PC-9 (cell line): ENCODE results near the gene C19orf44. TPM values are rescaled to one million over a fixed set of nuclear protein-coding genes. Genes with fewer than 3 reads are reported as not detected.

Source experiments
- BruUV-seq: library from RNA; stranded (reverse); fragments of 400-500 nt; replicated peaks from 2 replicates; lab custom pipeline; 2021; lab: Mats Ljungman, UMichigan
- CTCF ChIA-PET: fragments of 300-600 bp; sonication (Branson Sonifier 250); formaldehyde crosslinking; loops from one replicate; lab custom pipeline; 2022; ENCODE audit warnings: antibody characterized with exemption; lab: Charles Lee
- POLR2A ChIA-PET: fragments of 300-600 bp; sonication (Branson Sonifier 250); formaldehyde crosslinking; loops from one replicate; lab custom pipeline; 2022; ENCODE audit warnings: antibody characterized with exemption; ENCODE audit not compliant: unreplicated experiment; lab: Charles Lee
- DNase-seq, 2 experiments: peaks; one replicate each; pipeline versions ENCODE4 v3.0.0 to v3.0.0-alpha.2; 2015 to 2022; ENCODE audit warnings: mixed read lengths in 1 of 2
- H2AFZ ChIP-seq: fragments of 200-600 bp; sonication (generic); 2 replicates; pipeline ENCODE4 v1.8.1; 2017; ENCODE audit warnings: antibody characterized with exemption
- H3F3A ChIP-seq: fragments of 200-600 bp; sonication (generic); 2 replicates; pipeline ENCODE4 v1.8.1; 2017; ENCODE audit warnings: antibody characterized with exemption, mild to moderate bottlenecking, low read depth; ENCODE audit not compliant: insufficient read depth
- H3K27ac ChIP-seq: fragments of 200-600 bp; sonication (generic); 2 replicates; pipeline ENCODE4 v1.6.1; 2016; ENCODE audit warnings: mixed run types
- H3K27me3 ChIP-seq: fragments of 200-600 bp; sonication (generic); 2 replicates; pipeline ENCODE4 v1.6.1; 2016; ENCODE audit warnings: low read depth, mixed run types; ENCODE audit not compliant: insufficient read depth
- H3K36me3 ChIP-seq: fragments of 200-600 bp; sonication (generic); 2 replicates; pipeline ENCODE4 v1.6.1; 2016; ENCODE audit warnings: low read depth, mixed run types
- H3K4me1 ChIP-seq: fragments of 200-600 bp; sonication (generic); replicated peaks from 2 replicates; pipeline ENCODE4 v1.6.1; 2016; ENCODE audit warnings: mixed run types; ENCODE audit not compliant: insufficient read depth
- H3K4me2 ChIP-seq: fragments of 200-600 bp; sonication (generic); 2 replicates; pipeline ENCODE4 v1.6.1; 2017; ENCODE audit warnings: mixed run types
- H3K4me3 ChIP-seq: fragments of 200-600 bp; sonication (generic); 2 replicates; pipeline ENCODE4 v1.6.1; 2016; ENCODE audit warnings: mixed run types
- H3K79me2 ChIP-seq: fragments of 200-600 bp; sonication (generic); 2 replicates; pipeline ENCODE4 v1.6.1; 2017; ENCODE audit warnings: low read depth, mixed run types
- H3K9me2 ChIP-seq: fragments of 200-600 bp; sonication (generic); 2 replicates; pipeline ENCODE4 v1.8.1; 2017; ENCODE audit warnings: mild to moderate bottlenecking; ENCODE audit not compliant: insufficient read depth
- H3K9me3 ChIP-seq: fragments of 200-600 bp; sonication (generic); 2 replicates; pipeline ENCODE4 v1.8.1; 2016; ENCODE audit warnings: low read depth; ENCODE audit not compliant: insufficient read depth
- H4K20me1 ChIP-seq: fragments of 200-600 bp; sonication (generic); 2 replicates; pipeline ENCODE4 v1.8.1; 2017; ENCODE audit not compliant: insufficient read depth
- CTCF ChIP-seq: fragments of 200-600 bp; sonication (generic); conservative IDR thresholded peaks from 2 replicates; pipeline ENCODE4 v1.6.1; 2017; ENCODE audit warnings: mixed run types, antibody characterized with exemption, mild to moderate bottlenecking, moderate library complexity
- EZH2 ChIP-seq: fragments of 200-600 bp; sonication (generic); IDR thresholded peaks from 2 replicates; pipeline ENCODE4 v1.8.0; 2017; ENCODE audit warnings: antibody characterized with exemption, low read depth
- intact Hi-C: fragments of 100-400 bp; cut with micrococcal nuclease; formaldehyde crosslinking; loops from one replicate; pipeline ENCODE4 v1.10.0; 2022; ENCODE audit not compliant: unreplicated experiment
- total RNA-seq: library from RNA; stranded (reverse); gene quantifications from 2 replicates; pipeline ENCODE4 v1.2.3, GENCODE V29; 2021

Gene C19orf44
- total RNA-seq, 1 experiment from 2014 or later = 6.7 TPM

GRCh38 chr19:16457954-16458331 lies 38.3 kb upstream of the C19orf44 start:
- no peaks in the 10 kb centered on the region for H3K9me2 ChIP-seq
- H2AFZ ChIP-seq = no peak overlapping the region
- H3K27ac ChIP-seq = no peak overlapping the region
- H3F3A ChIP-seq = peaks cover 1% of the 10 kb centered on the region; the same call in 1 of the 2 replicates
- intact Hi-C loops = no loop called here
- TF ChIP-seq CTCF (no peak), EZH2 (no peak)
- peaks cover 17% of the 10 kb centered on the region for H3K4me1 ChIP-seq
- no TSS peak for BruUV-seq
- no peak overlapping the region for H3K4me2 ChIP-seq
- peaks cover 98% of the 10 kb centered on the region for H3K79me2 ChIP-seq
- ChIA-PET POLR2A (no interaction called here), CTCF (no interaction called here)
- no peaks in the 10 kb centered on the region for H3K9me3 ChIP-seq
- H3K4me3 ChIP-seq = no peak overlapping the region
- DNase-seq = no peak
- H3K36me3 ChIP-seq = no peaks in the 10 kb centered on the region
- peaks cover 87% of the 10 kb centered on the region for H4K20me1 ChIP-seq
- no peaks in the 10 kb centered on the region for H3K27me3 ChIP-seq

GRCh38 chr19:16458391-16459341 lies 37.5 kb upstream of the C19orf44 start:
- BruUV-seq = no TSS peak
- H3K27me3 ChIP-seq = no peaks in the 10 kb centered on the region
- H3K79me2 ChIP-seq = peaks cover 98% of the 10 kb centered on the region
- peaks cover 24% of the 10 kb centered on the region for H3K4me1 ChIP-seq
- intact Hi-C loops = no loop called here
- peaks cover 93% of the 10 kb centered on the region for H4K20me1 ChIP-seq
- ChIA-PET POLR2A (no interaction called here), CTCF (no interaction called here)
- no peak overlapping the region for H3K4me3 ChIP-seq
- no peak overlapping the region for H3K4me2 ChIP-seq
- no peak overlapping the region for H2AFZ ChIP-seq
- H3K9me2 ChIP-seq = no peaks in the 10 kb centered on the region
- no peak for TF ChIP-seq CTCF
- no peak for TF ChIP-seq EZH2
- peaks cover 8% of the 10 kb centered on the region for H3F3A ChIP-seq
- H3K36me3 ChIP-seq = no peaks in the 10 kb centered on the region
- H3K27ac ChIP-seq = no peak overlapping the region
- DNase-seq = no peak
- no peaks in the 10 kb centered on the region for H3K9me3 ChIP-seq

GRCh38 chr19:16459680-16460079 lies 36.5 kb upstream of the C19orf44 start:
- TF ChIP-seq CTCF = no peak
- TF ChIP-seq EZH2 = no peak
- no peak overlapping the region for H2AFZ ChIP-seq
- DNase-seq = no peak
- no peak overlapping the region for H3K4me2 ChIP-seq
- no TSS peak for BruUV-seq
- H3K4me1 ChIP-seq = peaks cover 34% of the 10 kb centered on the region
- no peaks in the 10 kb centered on the region for H3K9me3 ChIP-seq
- H3K27ac ChIP-seq = no peak overlapping the region
- intact Hi-C loops = loop anchor here (5.0 kb wide), 1 partner anchor 38 kb away; the partner anchor contains the start of genes C19orf44 and CALR3
- no peak overlapping the region for H3K4me3 ChIP-seq
- H3F3A ChIP-seq = peaks cover 18% of the 10 kb centered on the region
- POLR2A ChIA-PET = no interaction called here
- H3K79me2 ChIP-seq = peaks cover 98% of the 10 kb centered on the region
- peaks cover 94% of the 10 kb centered on the region for H4K20me1 ChIP-seq
- H3K27me3 ChIP-seq = no peaks in the 10 kb centered on the region
- H3K9me2 ChIP-seq = no peaks in the 10 kb centered on the region
- CTCF ChIA-PET = no interaction called here
- no peaks in the 10 kb centered on the region for H3K36me3 ChIP-seq
